GM21367 (cell line): ENCODE results near the gene LY86.
A peak's percentile ranks its signal among the peaks of the same experiment; 100 is the strongest.

Source experiments
- ATAC-seq: cut with Tn5 transposase; IDR thresholded peaks from one replicate; pipeline ENCODE4 v1.9.1; 2021; ENCODE audit not compliant: unreplicated experiment

The LY86 gene

GRCh38 chr6:6678811-6679210 lies 90.3 kb downstream of the LY86 start:
- no peak for ATAC-seq

- no peak for ATAC-seq
Observed at GRCh38 chr6:6679633-6680032, 91.1 kb downstream of the LY86 start.

DNA sequence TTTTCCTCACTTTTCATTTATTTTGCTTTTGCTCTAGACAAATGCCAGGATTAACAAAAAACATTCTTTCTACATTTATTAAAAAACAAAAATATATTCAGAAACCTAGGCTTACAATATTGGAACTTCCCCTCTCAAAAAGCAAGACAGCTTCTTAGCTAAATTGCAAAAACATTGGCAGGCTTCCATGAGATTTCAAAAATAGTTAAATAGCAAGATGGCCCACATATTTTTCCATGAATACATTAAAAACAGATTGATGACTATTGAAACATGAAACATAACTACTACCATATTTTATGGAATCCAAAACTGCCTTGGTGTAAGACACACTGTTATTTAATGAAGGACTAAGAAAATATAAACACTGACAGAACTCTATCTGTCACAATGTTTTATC lies 92.0 kb downstream of the LY86 start:
- no peak for ATAC-seq

GRCh38 chr6:6681075-6681849 lies 92.7 kb downstream of the LY86 start:
- ATAC-seq, result no peak

GRCh38 chr6:6682225-6682624 lies 93.7 kb downstream of the LY86 start:
- no peak for ATAC-seq

DNA sequence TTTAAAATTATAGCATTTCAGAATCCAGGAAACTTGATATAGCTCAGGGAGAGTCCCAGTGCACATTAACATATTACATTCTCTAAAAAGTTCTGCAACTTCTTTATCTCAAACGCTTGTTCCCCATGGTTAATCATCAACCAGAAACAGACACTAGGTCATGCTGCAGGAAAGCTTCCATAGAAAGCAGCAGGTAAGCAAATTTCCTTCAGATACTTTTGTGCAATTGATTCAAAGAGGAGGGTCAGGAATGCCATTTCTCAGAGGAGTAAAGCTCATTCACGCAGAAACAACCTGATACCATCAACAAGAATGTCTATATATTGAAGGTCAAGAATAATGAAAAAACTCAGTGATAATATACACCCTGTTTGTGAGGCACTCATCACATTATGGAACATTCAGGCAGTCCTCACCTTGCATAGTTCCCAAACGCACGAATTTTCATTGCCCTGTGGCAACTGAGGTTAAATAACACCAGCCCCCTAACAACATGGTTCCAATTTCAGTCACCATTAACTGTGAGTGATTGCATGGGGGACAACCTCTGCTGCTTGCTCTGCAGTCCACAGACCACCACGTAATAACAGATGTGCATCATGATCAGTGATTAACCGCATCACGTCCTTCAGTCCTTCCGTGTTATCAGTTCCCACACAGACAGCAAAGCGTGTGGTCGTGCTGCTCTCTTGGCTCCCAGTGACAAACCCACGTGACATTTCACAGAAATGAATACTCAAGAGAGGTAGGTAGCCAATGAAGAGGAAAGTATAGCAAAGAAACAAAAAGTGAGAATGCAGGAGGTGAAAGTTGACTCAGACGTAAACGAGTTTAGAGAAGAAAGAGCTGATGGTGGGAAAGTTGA lies 95.7 kb downstream of the LY86 start:
- ATAC-seq, result peak; percentile 64

GRCh38 chr6:6685249-6686040 lies 96.9 kb downstream of the LY86 start:
- no peak for ATAC-seq

- no peak for ATAC-seq
Observed at GRCh38 chr6:6686176-6686575, 97.7 kb downstream of the LY86 start.

DNA sequence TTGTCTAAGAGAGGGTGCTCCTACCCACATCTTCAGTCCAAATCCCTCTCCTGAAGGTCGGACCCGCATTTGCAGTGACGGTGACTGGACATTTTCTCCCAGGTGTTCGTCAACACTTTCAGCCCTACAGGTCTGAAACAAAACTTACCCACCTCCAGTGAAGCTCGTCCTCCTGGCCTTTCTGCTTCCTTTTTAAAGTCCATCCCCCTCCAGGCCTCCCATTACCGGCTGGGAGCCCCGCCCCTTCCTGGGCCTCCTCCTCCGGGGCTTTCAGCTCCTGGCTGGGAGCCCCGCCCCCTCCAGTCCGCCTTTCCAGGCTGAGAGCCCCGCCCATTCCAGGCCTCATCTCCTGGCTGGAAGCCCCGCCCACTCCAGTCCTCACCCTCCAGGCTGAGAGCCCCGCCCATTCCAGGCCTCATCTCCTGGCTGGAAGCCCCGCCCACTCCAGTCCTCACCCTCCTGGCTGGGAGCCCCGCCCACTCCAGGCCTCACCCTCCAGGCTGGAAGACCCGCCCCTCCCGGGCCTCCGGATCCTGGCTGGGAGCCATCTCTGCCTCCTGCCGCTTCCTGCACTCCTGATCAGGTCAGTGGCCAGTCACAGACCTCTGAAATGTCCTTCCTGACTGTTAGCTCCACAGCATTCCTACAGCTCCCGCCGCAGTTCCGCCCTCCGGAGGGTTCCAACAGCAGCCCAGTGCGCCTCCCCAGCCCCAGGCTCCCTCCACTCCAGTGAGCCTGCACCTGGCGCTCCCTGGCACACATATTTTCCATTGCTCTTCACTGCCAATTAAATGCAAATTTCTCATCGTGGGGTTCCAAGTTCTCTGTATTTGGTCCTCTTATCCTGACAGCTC lies 98.5 kb downstream of the LY86 start:
- ATAC-seq, result no peak

DNA sequence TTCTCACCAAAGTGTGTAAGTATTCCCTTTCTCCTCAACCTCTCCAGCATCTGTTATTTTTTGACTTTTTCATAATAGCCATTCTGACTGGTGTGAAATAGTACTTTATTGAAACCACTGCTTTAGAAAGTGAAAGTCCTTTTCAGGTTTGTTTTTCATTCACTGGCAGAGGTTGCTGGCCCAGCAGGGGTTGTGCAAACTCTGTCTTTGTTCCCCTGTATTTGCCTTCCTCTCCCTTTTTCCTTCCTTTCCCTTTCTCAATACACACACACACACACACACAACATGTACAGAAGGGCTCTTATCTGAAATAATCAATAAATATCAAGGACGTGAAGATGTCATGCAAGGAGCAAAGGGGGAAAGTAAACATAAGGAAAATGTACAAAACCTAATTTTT lies 99.8 kb downstream of the LY86 start:
- ATAC-seq, result no peak

- ATAC-seq, result no peak
Observed at GRCh38 chr6:6688951-6689350, 100.4 kb downstream of the LY86 start.

GRCh38 chr6:6689400-6690143 lies 101.1 kb downstream of the LY86 start:
- ATAC-seq, result no peak

GRCh38 chr6:6690144-6690483 lies 101.6 kb downstream of the LY86 start:
- no peak for ATAC-seq

- no peak for ATAC-seq
Observed at GRCh38 chr6:6694368-6694780, 105.9 kb downstream of the LY86 start.

GRCh38 chr6:6694825-6695624 lies 106.5 kb downstream of the LY86 start:
- no peak for ATAC-seq

DNA sequence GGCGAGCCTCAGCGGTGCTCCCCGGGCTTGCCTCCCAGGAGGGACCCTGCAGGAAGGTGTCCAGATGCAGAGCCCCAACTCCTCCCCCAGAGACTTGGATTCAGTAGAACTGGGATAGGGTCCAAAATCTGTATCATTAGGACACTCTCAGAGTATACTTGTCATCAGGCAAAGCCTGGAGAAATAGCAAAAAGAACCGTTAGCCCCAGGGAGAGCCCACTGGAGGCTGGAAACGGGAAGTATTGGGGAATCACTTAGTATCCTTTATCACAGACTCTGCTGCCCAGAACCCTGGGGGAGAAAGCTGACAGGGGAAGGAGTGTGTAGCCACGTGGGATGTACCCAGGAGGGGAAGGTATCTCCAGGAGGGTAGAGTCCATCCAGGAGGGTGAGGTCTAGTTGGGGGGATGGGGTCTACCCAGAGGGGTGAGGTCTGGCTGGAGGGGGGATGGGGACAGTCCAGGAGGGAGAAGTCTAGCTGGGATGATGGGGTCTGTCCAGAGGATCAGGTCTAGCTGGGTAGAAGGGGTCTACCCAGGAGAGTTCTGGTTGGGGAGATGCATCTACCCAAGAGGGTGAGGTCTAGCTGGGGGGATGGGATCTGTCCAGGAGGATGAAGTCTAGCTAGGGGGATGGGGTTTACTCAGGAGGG lies 107.2 kb downstream of the LY86 start:
- ATAC-seq, result no peak

GRCh38 chr6:6696867-6697531 lies 108.5 kb downstream of the LY86 start:
- no peak for ATAC-seq

GRCh38 chr6:6697620-6698019 lies 109.1 kb downstream of the LY86 start:
- ATAC-seq, result no peak
